IMR-90 (cell line): ENCODE results near the gene TIMM10.

ENCODE experiments used
- CEBPB ChIP-seq: IDR thresholded peaks from 2 replicates; pipeline ENCODE4 v1.6.1; 2012; ENCODE audit warnings: low read depth, low read length, improper control_type of control experiment
- CTCF ChIP-seq: conservative IDR thresholded peaks from 2 replicates; pipeline ENCODE4 v1.5.1; 2012; ENCODE audit warnings: mild to moderate bottlenecking, low read depth, low read length, improper control_type of control experiment
- POLR2A ChIP-seq: IDR thresholded peaks from 2 replicates; pipeline ENCODE4 v1.6.1; 2012; ENCODE audit warnings: mild to moderate bottlenecking, low read depth, low read length
- SMC3 ChIP-seq: fragments of 150-350 bp; IDR thresholded peaks from 2 replicates; pipeline ENCODE4 v1.6.1; 2016; ENCODE audit warnings: low read depth, mild to moderate bottlenecking, antibody characterized with exemption, low read length, moderate library complexity

GRCh38 chr11:57516061-57516443 is 14.5 kb downstream of the TIMM10 start:
- no peak for TF ChIP-seq CTCF
- no peak for TF ChIP-seq POLR2A
- no peak for TF ChIP-seq SMC3
- TF ChIP-seq CEBPB: no peak
